ENCODE measurements around the gene RAB20.
"Not testable (repeated sequence)": the region's sequence is repeated elsewhere in the genome, so short reads cannot be mapped to it uniquely, and the experiment has no call there.

Gene RAB20

DNA sequence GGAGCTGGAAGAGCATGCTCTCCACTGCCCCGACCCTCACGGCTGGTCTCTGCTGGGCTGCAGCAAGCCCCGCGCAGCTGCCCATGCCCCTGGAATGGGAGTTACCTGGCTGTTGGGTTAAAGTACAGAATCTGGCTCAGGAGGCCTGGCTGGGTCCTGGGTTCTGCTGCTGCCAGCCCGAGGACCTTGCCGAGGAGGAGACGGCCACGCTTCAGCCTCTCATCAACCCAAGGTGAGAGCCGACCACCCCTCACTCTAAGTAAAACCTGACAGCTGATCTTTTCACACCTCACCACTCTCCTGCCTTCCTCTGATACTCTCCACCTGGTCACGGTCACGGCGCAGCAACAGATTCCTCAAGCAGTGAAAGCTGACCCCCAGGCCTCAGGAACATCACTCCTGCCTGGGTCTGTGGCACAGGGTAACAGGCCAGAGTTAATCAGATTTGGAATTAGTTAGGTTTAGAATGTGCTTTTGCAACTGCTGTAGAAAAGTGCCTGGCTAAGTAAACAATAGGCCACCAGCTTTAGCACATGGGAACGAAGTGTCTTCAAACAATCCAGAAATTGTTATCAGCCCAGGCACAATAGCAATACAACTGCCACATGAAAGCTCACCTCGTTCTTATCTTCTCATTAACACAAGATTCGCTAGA is 20.5 kb downstream of the RAB20 start:
- DNase-seq (ENCODE audit: low read depth) = no peak
- no peak overlapping the region for H3K4me3 ChIP-seq (ENCODE audit: low read depth, low read length)
- TF ChIP-seq, protein P1, sequence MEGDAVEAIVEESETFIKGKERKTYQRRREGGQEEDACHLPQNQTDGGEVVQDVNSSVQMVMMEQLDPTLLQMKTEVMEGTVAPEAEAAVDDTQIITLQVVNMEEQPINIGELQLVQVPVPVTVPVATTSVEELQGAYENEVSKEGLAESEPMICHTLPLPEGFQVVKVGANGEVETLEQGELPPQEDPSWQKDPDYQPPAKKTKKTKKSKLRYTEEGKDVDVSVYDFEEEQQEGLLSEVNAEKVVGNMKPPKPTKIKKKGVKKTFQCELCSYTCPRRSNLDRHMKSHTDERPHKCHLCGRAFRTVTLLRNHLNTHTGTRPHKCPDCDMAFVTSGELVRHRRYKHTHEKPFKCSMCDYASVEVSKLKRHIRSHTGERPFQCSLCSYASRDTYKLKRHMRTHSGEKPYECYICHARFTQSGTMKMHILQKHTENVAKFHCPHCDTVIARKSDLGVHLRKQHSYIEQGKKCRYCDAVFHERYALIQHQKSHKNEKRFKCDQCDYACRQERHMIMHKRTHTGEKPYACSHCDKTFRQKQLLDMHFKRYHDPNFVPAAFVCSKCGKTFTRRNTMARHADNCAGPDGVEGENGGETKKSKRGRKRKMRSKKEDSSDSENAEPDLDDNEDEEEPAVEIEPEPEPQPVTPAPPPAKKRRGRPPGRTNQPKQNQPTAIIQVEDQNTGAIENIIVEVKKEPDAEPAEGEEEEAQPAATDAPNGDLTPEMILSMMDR (IDR thresholded peaks at IDR 0.05; ENCODE audit: low read depth, low read length, missing control alignments) = no peak

DNA sequence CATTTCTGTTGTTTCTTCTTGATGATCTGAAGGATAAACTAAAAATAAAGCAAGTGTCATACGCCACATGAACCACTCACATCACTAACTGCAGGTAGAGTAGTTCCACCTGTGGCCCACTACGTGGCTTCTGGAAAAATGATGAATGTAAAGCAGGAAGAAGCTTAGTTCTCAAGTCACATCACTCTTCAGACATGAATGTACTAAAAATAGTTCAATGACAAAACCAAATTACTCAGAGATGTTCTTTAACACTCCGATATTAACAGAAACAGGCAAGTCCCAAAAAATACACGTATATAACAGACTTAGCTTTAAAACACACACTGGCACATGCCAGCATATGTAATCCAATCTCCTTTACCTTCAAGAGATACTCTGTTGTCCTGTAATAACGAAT is 21.6 kb downstream of the RAB20 start:
- H3K4me3 ChIP-seq (ENCODE audit: low read depth, low read length) = no peak overlapping the region
- TF ChIP-seq, protein P1 (IDR thresholded peaks at IDR 0.05; ENCODE audit: low read depth, low read length, missing control alignments) = no peak
- no peak for DNase-seq (ENCODE audit: low read depth)

GRCh38 chr13:110538632-110539031 is 22.9 kb downstream of the RAB20 start:
- no peak for DNase-seq (ENCODE audit: low read depth)
- TF ChIP-seq, protein P1 (IDR thresholded peaks at IDR 0.05; ENCODE audit: low read depth, low read length, missing control alignments) = no peak
- H3K4me3 ChIP-seq (ENCODE audit: low read depth, low read length) = no peak overlapping the region

GRCh38 chr13:110536006-110536693 is 25.4 kb downstream of the RAB20 start:
- DNase-seq (ENCODE audit: low read depth) = no peak
- no peak overlapping the region for H3K4me3 ChIP-seq (ENCODE audit: low read depth, low read length)
- TF ChIP-seq, protein P1 (IDR thresholded peaks at IDR 0.05; ENCODE audit: low read depth, low read length, missing control alignments) = no peak

DNA sequence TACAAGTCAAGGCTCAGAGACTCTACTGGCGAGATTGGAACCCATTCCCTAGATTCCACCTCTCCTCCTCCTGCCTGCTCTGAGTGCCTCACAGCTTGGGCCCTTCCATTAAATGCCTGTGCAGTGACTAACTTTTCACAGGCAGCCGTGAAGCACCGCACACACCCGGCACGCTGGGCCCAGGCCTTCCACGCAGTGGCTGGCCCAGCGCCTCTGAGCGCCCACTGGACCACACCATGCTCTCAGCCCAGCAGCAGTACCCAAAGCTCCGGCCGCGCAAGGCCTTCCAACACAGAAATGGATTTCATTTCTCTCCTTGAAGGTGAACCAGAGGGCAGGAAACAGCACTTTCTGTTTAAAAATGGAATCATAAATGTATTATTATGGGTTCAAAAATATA is 26.0 kb downstream of the RAB20 start:
- no peak for DNase-seq (ENCODE audit: low read depth)
- no peak overlapping the region for H3K4me3 ChIP-seq (ENCODE audit: low read depth, low read length)
- TF ChIP-seq, protein P1 (IDR thresholded peaks at IDR 0.05; ENCODE audit: low read depth, low read length, missing control alignments) = no peak

- H3K4me3 ChIP-seq (ENCODE audit: low read depth, low read length) = no peak overlapping the region
- DNase-seq (ENCODE audit: low read depth) = no peak
- TF ChIP-seq, protein P1 (IDR thresholded peaks at IDR 0.05; ENCODE audit: low read depth, low read length, missing control alignments) = no peak
Observed at GRCh38 chr13:110533771-110534670, 27.5 kb downstream of the RAB20 start.

DNA sequence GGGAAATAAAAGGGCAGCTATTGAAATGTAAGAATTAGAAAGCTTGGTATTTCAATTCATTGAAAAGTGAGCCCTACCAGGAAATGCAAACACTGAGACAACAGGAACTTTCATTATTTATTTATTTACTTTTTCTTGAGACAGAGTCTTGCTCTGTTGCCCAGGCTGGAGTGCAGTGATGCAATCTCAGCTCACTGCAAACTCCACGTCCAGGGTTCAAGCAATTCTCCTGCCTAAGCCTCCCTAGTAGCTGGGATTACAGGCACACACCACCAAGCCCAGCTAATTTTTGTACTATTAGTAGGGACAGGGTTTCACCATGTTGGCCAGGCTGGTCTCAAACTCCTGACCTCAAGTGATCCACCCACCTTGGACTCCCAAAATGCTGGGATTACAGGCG is 29.3 kb downstream of the RAB20 start:
- not testable (repeated sequence) for DNase-seq (ENCODE audit: low read depth); H3K4me3 ChIP-seq (ENCODE audit: low read depth, low read length)

Measured in GM12864 (cell line).